BLaER1 treated with 17β-estradiol and CSF1 and Interleukin-3, amounts not matched to agents 10 nM and 100 nM (cell line): ENCODE results near the gene FBLN1.
"Not testable (repeated sequence)": the region's sequence is repeated elsewhere in the genome, so short reads cannot be mapped to it uniquely, and the experiment has no call there.

Experiments used
- H3K27ac ChIP-seq, 11 experiments: shearing (Covaris generic); formaldehyde crosslinking; 2 replicates each; pipeline ENCODE4 v1.8.1; 2022
- H3K27me3 ChIP-seq, 11 experiments: shearing (Covaris generic); formaldehyde crosslinking; 2 replicates each; pipeline ENCODE4 v1.8.1; 2022
- H3K36me3 ChIP-seq, 11 experiments: shearing (Covaris generic); formaldehyde crosslinking; 2 replicates each; pipeline ENCODE4 v1.8.1; 2022
- H3K4me1 ChIP-seq, 10 experiments: shearing (Covaris generic); formaldehyde crosslinking; 2 replicates each; pipeline ENCODE4 v1.8.1; 2022
- H3K4me2 ChIP-seq, 11 experiments: shearing (Covaris generic); formaldehyde crosslinking; 2 replicates each; pipeline ENCODE4 v1.8.1; 2022
- H3K4me3 ChIP-seq, 10 experiments: shearing (Covaris generic); formaldehyde crosslinking; 2 replicates each; pipeline ENCODE4 v1.8.1; 2022
- H3K9ac ChIP-seq, 11 experiments: shearing (Covaris generic); formaldehyde crosslinking; 2 replicates each; pipeline ENCODE4 v1.8.1; 2022
- H3K9me3 ChIP-seq, 11 experiments: shearing (Covaris generic); formaldehyde crosslinking; replicated peaks in 1 of 11; 2 replicates each; pipeline ENCODE4 v1.8.1; 2022
- H4K20me1 ChIP-seq, 11 experiments: shearing (Covaris generic); formaldehyde crosslinking; 2 replicates each; pipeline ENCODE4 v1.8.1; 2022
- Cebpa-rat ChIP-seq, 11 experiments: shearing (Covaris generic); IDR thresholded peaks; 2 replicates each; pipeline ENCODE4 v1.8.1; 2022

FBLN1 gene

DNA sequence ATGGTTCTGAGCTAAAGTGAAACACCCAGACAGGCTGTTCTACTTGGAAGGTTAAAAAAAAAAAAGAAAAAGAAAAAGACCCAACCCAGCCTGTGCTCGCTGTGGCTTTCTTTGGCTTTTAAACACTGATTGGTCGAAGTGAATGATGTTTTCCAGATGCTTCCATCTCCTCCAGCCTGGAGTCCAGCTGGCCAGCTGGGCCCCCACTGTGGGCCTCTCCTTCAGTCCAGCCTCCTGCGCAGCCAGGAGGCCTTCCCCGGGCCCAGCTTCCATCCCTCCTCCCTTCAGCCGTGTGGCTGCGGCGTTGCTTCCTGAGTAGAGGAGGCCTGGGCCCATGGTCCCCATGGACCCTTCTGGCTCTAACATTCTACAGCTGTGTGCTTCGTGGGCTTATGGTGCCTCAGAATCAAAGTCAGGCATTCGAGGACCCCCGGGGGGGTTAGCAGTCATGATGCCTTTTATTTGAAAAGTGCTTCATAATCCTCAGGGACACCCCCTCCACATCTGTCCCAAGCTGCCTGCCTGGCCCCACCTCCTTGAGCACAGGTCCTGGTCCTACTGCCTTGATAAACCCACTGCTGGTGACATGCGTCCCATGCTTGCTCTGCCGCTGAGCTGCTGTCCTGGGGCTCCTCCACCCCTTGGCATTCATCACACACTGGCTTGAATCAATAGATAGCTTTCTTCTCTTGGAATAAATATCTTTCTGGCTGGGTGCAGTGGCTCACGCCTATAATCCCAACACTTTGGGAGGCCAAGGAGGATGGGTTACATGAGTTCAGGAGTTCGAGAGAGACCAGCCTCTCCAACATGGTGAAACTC lies 42.2 kb upstream of the FBLN1 start:
- Histone ChIP-seq H3K36me3 (no peaks in the 10 kb centered on the region), H3K27me3 (no peaks in the 10 kb centered on the region), H3K27ac (peak overlapping the region in 5 of 11 experiments; percentile 34 to 63 (median 43); a peak in 8 of 22 replicates), H3K4me1 (peaks cover 12 to 26% (median 20%) of the 10 kb centered on the region in 10 experiments; a peak in 19 of 20 replicates), H3K9ac (peak overlapping the region in 4 of 11 experiments; percentile 16 to 60 (median 38); a peak in 6 of 22 replicates), H3K4me2 (peak overlapping the region; percentile 20 to 79 (median 64)), H4K20me1 (no peaks in the 10 kb centered on the region), H3K4me3 (no peak overlapping the region), H3K9me3 (peaks cover 7 to 19% (median 13%) of the 10 kb centered on the region in 11 experiments)
- no peak for TF ChIP-seq Cebpa-rat (IDR thresholded peaks at IDR 0.05)

DNA sequence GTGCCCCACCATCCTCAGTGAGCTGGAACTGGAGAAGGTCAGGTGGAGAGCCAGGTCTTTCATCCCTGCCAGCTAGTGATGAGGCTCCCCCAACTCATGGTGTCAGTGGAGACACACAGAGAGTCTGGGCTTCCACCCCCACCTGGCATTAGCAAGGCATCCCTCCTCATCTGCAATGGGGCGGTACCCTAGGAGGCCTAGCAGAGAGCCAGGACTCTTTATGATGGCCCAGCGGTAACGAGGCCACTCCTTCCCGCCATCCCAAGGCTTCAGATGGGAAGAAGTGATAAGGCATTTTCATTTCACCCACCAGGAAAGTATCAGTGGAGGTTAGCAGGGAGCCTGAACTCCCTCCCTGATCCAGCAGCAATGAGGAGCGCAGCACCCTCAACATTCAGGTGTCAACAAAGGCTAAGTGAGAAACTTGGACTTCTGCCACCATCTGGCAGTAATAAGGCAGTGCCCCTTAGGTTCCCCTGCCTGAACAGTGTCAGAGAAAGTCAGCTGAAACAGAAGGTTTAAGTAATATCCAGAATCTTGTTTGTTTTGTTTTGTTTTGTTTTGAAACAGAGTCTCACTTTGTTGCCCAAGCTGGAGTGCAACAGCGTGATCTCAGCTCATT lies 40.5 kb upstream of the FBLN1 start:
- Histone ChIP-seq H3K4me1 (peaks cover 12 to 26% (median 20%) of the 10 kb centered on the region in 10 experiments; a peak in 19 of 20 replicates), H3K27ac (no peak overlapping the region), H3K4me2 (no peak overlapping the region), H3K9me3 (peaks cover 15 to 25% (median 20%) of the 10 kb centered on the region in 11 experiments), H3K27me3 (no peaks in the 10 kb centered on the region), H3K36me3 (no peaks in the 10 kb centered on the region), H4K20me1 (no peaks in the 10 kb centered on the region), H3K9ac (no peak overlapping the region), H3K4me3 (no peak overlapping the region)
- TF ChIP-seq Cebpa-rat (IDR thresholded peaks at IDR 0.05): no peak

GRCh38 chr22:45463691-45464090 lies 39.0 kb upstream of the FBLN1 start:
- not testable (repeated sequence) for H3K9ac ChIP-seq, H3K36me3 ChIP-seq, H3K4me3 ChIP-seq, H4K20me1 ChIP-seq, H3K27ac ChIP-seq, H3K27me3 ChIP-seq, H3K4me2 ChIP-seq
- Histone ChIP-seq H3K4me1 (peaks cover 13 to 26% (median 20%) of the 10 kb centered on the region in 10 experiments; a peak in 19 of 20 replicates), H3K9me3 (peaks cover 24 to 38% (median 33%) of the 10 kb centered on the region in 11 experiments)

- no peaks in the 10 kb centered on the region for H3K36me3 ChIP-seq
- no peaks in the 10 kb centered on the region for H4K20me1 ChIP-seq
- peaks cover 19 to 27% (median 25%) of the 10 kb centered on the region in 10 experiments for H3K4me1 ChIP-seq
- H3K27ac ChIP-seq: no peak overlapping the region
- H3K4me3 ChIP-seq: no peak overlapping the region
- no peak for TF ChIP-seq Cebpa-rat (IDR thresholded peaks at IDR 0.05)
- no peak overlapping the region for H3K4me2 ChIP-seq
- H3K9me3 ChIP-seq: peaks cover 24 to 38% (median 33%) of the 10 kb centered on the region in 11 experiments
- H3K27me3 ChIP-seq: no peaks in the 10 kb centered on the region
- H3K9ac ChIP-seq: no peak overlapping the region
Observed at GRCh38 chr22:45465633-45466032, 37.0 kb upstream of the FBLN1 start.

DNA sequence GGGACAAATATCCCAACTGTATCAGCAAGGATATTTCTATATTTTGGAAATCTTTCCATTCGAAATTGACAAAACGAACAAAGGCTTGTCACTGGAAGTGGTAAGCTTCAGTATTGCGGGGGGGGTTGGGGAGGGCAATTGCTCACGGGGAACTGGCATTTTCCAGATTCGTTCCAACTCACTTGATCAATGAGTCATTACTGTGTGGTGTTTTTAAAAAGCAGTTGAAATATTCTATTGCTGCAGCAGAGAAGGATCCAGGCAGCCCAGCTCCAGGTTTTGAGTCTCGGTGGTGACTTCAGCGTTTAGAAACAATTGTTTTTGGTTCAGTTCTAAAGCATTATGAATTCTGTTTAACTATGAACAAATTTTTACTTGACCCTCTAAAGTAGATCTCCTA lies 33.8 kb upstream of the FBLN1 start:
- peak overlapping the region in 9 of 11 experiments; percentile 6 to 43 (median 26); a peak in 12 of 22 replicates for H3K4me2 ChIP-seq
- no peak overlapping the region for H3K27ac ChIP-seq
- no peaks in the 10 kb centered on the region for H3K36me3 ChIP-seq
- H3K9ac ChIP-seq: no peak overlapping the region
- H3K4me1 ChIP-seq: peaks cover 15 to 43% (median 24%) of the 10 kb centered on the region in 10 experiments
- H3K27me3 ChIP-seq: no peaks in the 10 kb centered on the region
- H3K4me3 ChIP-seq: no peak overlapping the region
- peaks cover 15 to 25% (median 21%) of the 10 kb centered on the region in 11 experiments for H3K9me3 ChIP-seq
- TF ChIP-seq Cebpa-rat (IDR thresholded peaks at IDR 0.05): no peak
- H4K20me1 ChIP-seq: no peaks in the 10 kb centered on the region

GRCh38 chr22:45469281-45470073 lies 33.2 kb upstream of the FBLN1 start:
- H3K27ac ChIP-seq: peak overlapping the region in 3 of 11 experiments; percentile 3 to 26 (median 24); a peak in 3 of 22 replicates
- H3K9me3 ChIP-seq: peaks cover 14 to 23% (median 20%) of the 10 kb centered on the region in 11 experiments; a peak in 21 of 22 replicates
- no peaks in the 10 kb centered on the region for H3K27me3 ChIP-seq
- H3K4me3 ChIP-seq: no peak overlapping the region
- no peaks in the 10 kb centered on the region for H4K20me1 ChIP-seq
- TF ChIP-seq Cebpa-rat (IDR thresholded peaks at IDR 0.05): no peak
- H3K4me2 ChIP-seq: peak overlapping the region; percentile 6 to 43 (median 31); a peak in 20 of 22 replicates
- H3K36me3 ChIP-seq: no peaks in the 10 kb centered on the region
- peaks cover 19 to 43% (median 27%) of the 10 kb centered on the region in 10 experiments for H3K4me1 ChIP-seq
- no peak overlapping the region for H3K9ac ChIP-seq

GRCh38 chr22:45470871-45471270 lies 31.8 kb upstream of the FBLN1 start:
- peaks cover 14 to 23% (median 20%) of the 10 kb centered on the region in 11 experiments; a peak in 21 of 22 replicates for H3K9me3 ChIP-seq
- H3K4me1 ChIP-seq: peaks cover 29 to 50% (median 37%) of the 10 kb centered on the region in 10 experiments
- H3K36me3 ChIP-seq: no peaks in the 10 kb centered on the region
- no peaks in the 10 kb centered on the region for H4K20me1 ChIP-seq
- H3K4me2 ChIP-seq: no peak overlapping the region
- no peaks in the 10 kb centered on the region; a peak in 1 of 22 replicates for H3K27me3 ChIP-seq
- no peak overlapping the region for H3K9ac ChIP-seq
- no peak overlapping the region for H3K27ac ChIP-seq
- TF ChIP-seq Cebpa-rat (IDR thresholded peaks at IDR 0.05): no peak
- no peak overlapping the region for H3K4me3 ChIP-seq

DNA sequence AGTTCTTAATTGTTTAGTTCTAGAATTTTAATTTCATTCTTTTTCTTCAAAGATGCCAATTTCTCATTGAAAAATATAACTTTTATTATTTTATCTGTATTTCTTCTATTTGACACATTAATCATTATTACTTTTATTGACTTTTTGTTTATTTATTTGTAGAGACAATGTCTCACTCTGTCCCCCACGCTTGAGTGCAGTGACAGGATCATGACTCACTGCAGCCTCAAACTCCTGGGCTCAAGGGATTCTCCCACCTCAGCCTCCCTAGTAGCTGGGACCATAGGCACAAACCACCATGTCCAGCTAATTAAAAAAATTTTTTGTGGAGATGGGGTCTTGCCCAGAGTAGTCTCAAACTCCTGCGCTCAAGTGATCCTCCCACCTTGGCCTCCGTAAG lies 30.3 kb upstream of the FBLN1 start:
- Histone ChIP-seq H4K20me1 (no peaks in the 10 kb centered on the region), H3K27ac (no peak overlapping the region), H3K4me3 (no peak overlapping the region), H3K4me1 (peaks cover 31 to 61% (median 50%) of the 10 kb centered on the region in 10 experiments), H3K4me2 (peak overlapping the region in 2 of 11 experiments; percentile 14 to 51; a peak in 3 of 22 replicates), H3K27me3 (no peaks in the 10 kb centered on the region; a peak in 1 of 22 replicates), H3K36me3 (no peaks in the 10 kb centered on the region), H3K9me3 (peaks cover 5 to 12% (median 10%) of the 10 kb centered on the region in 11 experiments; a peak in 20 of 22 replicates), H3K9ac (no peak overlapping the region)
- no peak for TF ChIP-seq Cebpa-rat (IDR thresholded peaks at IDR 0.05)
